NCI-H69 (cell line): Measurements from ENCODE around the gene ABR.
"Not testable (repeated sequence)": the region's sequence is repeated elsewhere in the genome, so short reads cannot be mapped to it uniquely, and the experiment has no call there.

ENCODE experiments used
- DNase-seq: peaks from one replicate; lab custom pipeline; 2025; lab: John Stamatoyannopoulos, UW

ABR gene

DNA sequence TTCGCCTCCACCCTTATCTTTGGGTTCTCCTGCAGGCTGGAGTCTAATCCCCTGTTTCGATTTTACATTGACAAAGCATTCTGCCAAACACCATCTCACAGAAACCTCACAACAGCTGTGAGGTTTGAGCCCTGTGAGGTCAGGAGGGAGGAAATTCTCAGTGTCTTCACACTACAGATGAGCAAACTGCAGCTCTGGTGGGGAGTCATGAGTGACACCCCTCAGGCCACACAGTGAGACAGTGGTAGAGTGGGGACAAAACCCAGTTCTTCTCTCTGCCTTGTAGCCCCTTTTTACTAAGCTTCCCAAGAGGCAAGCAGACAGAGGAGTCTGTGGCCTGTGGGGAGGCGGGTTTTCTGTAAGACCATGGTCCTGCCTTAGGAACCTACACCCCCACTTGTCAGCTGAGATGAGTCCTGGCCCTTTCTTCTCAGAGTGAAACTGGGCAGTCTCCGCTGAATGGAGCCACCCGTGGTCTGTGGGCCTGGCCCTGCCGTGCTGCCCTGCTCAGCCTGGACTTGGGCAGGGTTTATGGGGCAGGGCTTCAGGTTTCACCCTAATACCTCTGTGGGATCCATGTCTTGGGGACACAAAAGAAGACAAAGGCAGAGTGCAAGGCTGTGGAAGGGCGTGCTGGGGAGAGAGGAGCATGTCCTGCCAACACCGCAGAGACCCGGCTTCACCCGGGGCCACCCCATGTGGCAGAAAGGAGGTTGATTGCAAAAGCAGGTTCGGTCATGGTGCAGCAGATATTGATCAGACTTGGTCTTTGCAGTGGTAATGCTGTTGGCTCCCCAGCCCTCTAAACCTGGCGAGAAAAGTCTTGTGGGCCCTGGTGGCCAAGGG lies 59.0 kb downstream of the ABR start:
- DNase-seq = no peak

DNA sequence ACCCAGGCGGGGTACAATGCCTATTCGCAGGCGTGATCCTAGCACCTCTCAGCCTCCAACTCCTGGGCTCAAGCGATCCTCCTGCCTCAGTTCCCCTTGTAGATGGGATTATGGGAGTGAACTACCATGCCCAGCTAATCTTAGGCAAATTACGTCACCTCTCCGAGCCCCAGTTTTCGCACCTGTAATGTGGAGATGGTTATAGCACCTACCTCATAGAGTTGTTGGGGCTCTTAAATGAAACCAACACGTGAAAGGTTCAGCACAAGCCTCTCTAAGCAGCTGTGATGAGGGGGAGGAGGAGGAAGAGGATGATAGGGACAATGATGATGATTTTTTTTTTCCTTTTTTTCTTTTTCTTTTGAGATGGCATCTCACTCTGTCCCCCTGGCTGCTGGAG lies 59.9 kb downstream of the ABR start:
- DNase-seq = no peak

DNA sequence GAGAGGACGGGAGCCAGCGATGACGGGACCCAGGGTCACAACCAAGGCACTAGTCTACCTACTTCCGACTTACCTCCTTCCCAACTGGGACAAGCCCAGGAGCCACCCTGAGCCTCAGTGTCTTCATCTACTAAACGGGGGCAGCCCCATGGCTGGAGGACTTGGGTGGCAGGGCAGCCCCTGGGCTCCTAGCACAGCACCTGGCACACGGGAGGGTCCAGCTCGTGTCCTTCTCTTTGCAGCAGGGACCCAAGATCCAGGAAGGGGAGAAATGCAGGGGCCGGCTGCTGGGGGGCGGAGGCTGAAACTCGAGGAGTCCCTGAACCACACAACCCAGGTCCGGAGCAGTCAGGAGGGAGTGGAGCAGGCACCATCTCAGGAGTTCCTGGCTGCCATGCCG lies 63.2 kb downstream of the ABR start:
- DNase-seq = no peak

GRCh38 chr17:1112875-1113274 lies 66.9 kb downstream of the ABR start:
- DNase-seq = peak; percentile 11

DNA sequence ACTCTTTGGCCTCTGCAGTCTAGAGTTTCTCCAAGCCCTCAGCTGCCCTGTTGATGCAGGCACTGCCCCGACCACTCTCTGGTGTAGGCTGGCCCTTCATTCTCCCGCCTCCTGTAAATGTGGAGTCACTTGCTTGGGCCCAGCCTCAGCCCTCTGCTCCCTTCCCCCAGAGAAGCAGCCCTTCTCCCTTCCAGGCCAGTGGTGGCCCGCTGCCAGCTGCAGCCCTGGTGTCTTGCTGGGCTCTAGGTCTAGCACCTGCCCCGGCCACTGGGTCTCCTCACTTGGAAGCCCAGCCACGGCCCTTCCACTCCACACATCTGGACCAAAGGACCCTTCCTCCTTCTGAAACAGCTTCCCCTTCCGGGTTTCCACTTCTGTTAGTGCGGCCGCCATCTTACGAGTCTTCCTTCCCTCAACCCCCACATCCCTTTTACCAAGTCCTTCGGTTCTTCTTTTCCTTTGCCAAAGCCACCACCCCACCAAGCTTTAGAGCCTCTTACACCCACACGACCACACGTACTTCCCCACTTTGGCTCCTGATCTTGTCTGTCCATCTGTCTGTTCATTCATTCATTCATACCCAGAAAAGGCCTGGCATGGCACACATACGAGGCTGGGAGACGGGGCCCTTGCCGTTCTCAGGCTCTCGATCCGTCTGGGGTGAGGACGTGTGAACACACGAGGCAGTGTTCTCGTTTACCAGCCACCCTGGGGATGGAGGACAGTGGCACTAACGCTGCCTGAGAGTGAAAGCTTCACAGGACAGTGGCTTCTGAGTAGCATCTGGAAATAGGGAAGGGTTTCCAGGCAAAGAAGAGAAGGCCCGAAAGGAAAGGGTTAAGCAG lies 68.0 kb downstream of the ABR start:
- peak; percentile 80 for DNase-seq

- peak; percentile 85 for DNase-seq
Observed at GRCh38 chr17:1110862-1111598, 68.8 kb downstream of the ABR start.

DNA sequence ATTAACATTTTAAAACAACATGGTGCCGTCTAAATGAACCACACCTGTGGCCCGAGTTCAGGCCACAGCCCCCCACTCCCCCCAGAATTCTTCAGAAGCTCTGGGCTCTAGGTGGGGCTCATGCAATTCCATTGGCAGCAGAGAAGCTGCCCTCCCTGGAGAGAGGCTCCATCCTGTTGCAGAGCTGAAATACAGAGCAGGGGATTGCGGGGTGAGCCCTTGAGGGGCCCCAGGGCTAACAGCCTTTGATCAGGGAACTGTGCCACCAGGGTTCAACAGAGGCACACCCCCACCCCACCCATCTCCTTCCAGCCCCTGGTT lies 69.3 kb downstream of the ABR start:
- DNase-seq = peak; percentile 33

DNA sequence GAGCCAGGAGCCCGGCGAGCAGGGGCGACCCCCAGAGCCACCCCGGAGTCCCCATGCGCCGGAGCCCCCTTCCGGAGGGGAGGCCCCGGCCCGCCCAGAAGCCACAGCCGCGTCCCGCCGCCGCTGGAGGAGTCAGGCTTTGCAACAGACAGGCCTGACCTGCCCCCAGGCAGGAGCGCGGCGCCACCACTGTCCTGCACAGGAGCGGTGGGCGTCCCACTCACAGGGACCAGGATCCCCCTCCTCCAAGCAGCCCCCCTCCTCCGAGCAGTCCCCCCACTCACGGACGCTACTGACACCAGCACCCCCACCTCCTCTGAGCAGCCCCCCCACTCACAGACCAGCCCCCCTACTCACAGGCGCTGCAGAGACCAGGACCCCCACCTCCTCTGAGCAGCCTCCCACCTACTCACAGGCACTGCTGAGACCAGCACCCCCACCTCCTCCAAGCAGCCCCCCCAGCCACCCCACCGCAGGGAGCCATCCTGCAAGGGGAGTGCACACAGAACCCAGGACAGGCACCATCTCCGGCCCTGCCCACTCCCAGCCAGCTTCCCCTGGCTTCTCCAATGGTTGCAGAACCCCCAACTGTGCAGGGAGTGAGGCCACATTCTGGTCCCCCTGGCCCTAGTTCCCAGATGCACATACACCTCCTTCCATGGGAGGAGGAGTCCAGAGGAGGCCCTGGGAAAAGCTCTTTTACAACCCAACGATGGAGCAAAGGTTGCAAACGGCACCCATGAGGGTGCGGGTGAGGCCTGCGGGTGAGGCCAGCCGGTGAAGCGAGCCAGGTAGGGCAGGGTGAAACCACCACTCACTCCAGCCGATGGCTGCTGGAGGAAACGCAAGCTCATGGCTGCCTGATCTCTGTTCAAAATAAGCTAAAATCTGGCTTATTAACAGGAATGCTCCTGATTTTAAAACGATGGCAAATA lies 69.9 kb downstream of the ABR start:
- DNase-seq = peak; percentile 70

GRCh38 chr17:1108765-1109605 lies 70.8 kb downstream of the ABR start:
- DNase-seq = peak; percentile 62

DNA sequence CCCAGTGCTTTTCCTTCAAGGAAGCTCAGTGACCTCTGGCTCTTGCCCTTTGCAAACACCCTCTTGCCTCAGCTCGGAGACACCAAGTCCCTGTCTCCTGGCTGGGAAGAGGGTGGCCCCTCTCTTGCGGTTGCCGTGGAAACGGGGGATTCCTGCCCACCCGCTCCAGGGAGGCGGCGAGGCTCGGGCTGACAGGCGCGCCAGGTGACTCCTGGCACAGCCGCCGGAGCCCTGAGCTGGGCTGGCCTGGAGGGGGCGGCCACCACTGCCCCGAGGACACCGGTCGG lies 71.4 kb downstream of the ABR start:
- DNase-seq = peak; percentile 52

- no peak for DNase-seq
Observed at GRCh38 chr17:1107777-1108477, 71.9 kb downstream of the ABR start.

- no peak for DNase-seq
Observed at GRCh38 chr17:1107083-1107776, 72.6 kb downstream of the ABR start.

DNA sequence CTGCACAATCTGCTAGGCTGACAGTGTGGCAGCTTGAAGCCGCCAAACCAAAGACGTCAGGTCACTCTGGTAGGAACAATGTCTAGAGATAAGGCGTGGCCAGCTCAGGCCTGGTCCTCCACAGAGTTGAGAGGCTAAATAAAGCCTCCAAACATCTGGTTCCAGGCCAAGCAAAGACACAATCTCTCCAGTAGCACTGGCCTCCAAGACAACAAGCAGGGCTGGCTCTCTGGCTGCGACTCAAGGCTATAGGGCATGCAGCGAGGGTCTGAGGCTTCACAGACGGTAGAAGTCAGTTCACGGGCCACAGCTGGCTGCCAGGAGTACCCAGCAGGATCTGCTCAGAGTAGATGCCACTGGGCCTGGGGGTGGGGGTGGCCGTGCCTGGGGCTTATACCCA lies 75.6 kb downstream of the ABR start:
- DNase-seq = no peak

DNA sequence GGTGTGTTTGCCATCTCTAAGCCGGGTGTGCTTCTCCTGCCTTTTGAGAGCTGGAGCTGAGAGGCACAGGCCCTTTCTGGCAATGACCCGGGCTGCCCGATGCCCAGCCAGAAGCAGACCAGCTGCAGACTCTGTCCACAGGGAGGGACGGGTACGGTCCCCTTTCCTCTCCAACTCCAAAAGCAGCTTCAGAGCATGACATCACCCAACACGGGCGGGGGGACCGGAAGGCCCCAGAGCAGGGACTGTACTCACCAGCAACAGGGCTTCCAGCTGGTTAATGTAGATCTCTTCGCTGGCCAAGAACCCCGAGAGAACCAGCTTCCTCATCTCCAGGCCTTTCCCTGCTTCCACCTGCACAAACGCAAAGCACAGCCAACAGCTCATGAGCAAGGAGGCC lies 79.4 kb downstream of the ABR start:
- no peak for DNase-seq

GRCh38 chr17:1099242-1099641 lies 80.5 kb downstream of the ABR start:
- no peak for DNase-seq

DNA sequence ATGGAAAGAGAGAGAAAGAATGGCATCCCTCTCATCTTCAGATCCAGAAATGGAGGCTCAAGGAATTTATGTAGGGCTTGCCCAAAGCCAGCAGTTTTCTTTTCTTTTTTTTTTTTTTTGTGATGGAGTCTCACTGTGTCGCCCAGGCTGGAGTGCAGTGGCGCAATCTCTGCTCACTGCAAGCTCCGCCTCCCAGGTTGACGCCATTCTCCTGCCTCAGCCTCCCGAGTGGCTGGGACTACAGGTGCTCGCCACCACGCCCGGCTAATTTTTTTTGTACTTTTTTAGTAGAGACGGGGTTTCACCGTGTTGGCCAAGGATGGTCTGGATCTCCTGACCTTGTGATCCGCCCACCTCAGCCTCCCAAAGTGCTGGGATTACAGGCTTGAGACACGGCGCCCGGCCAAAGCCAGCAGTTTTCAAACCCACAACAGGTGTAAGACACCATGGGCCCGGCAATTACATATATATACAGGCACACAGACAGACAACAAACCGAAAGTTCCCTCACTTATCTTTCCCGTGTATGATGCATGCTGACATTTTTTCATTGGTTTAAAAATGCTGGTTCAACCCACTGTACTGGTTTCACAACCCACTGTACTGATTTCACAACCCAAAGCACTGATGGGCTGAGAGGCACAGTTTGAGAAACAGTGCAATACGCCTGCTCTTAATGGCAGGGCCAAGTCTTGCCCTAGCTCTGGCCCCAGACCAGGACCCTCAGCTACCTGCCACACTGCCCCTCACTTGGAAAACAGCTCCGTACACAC lies 81.6 kb downstream of the ABR start:
- DNase-seq = not testable (repeated sequence)

DNA sequence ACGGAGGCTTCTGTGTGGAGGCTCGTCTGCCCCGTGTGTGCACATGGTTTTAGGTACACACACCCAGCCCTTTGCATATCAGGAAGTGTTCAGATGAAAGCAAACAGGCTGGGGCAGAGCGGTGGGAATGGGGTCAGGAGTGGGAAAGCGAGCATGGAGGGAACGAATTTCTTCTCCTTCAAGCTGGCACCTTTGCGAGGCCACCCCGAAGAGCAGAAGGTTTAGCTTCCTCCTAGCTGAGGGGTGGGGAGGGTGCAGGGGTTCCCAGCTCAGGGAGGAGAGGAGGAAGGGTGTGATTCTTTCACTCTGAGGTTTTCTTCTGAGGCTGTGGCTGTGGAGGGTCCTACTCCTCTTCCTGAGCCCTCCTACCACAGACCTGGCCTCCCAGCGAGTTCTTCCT lies 83.6 kb downstream of the ABR start:
- DNase-seq = no peak

- DNase-seq = no peak
Observed at GRCh38 chr17:1095853-1096173, 84.0 kb downstream of the ABR start.
